ENCODE results near the gene CFLAR.
"Not testable (repeated sequence)": the region's sequence is repeated elsewhere in the genome, so short reads cannot be mapped to it uniquely, and the experiment has no call there.

DNA sequence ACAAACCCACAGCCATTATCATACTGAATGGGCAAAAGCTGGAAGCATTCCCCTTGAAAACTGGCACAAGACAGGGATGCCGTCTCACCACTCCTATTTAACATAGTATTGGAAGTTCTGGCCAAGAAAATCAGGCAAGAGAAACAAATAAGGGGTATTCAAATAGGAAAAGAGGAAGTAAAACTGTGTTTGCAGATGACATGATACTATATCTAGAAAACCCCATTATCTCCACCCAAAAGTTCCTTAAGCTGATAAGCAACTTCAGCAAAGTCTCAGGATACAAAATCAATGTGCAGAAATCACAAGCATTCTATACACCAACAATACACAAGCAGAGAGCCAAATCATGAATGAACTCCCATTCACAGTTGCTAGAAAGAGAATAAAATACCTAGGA, 52.5 kb downstream of the CFLAR start:
- TF ChIP-seq WT1, ZNF174 (tag by site-specific recombination; IDR thresholded peaks at IDR 0.05): not testable (repeated sequence)
- TF ChIP-seq, protein P1, sequence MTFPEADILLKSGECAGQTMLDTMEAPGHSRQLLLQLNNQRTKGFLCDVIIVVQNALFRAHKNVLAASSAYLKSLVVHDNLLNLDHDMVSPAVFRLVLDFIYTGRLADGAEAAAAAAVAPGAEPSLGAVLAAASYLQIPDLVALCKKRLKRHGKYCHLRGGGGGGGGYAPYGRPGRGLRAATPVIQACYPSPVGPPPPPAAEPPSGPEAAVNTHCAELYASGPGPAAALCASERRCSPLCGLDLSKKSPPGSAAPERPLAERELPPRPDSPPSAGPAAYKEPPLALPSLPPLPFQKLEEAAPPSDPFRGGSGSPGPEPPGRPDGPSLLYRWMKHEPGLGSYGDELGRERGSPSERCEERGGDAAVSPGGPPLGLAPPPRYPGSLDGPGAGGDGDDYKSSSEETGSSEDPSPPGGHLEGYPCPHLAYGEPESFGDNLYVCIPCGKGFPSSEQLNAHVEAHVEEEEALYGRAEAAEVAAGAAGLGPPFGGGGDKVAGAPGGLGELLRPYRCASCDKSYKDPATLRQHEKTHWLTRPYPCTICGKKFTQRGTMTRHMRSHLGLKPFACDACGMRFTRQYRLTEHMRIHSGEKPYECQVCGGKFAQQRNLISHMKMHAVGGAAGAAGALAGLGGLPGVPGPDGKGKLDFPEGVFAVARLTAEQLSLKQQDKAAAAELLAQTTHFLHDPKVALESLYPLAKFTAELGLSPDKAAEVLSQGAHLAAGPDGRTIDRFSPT (tag by site-specific recombination; IDR thresholded peaks at IDR 0.05), result not testable (repeated sequence)

Data from HEK293 (cell line).